HFFc6 (cell line): ENCODE results near the gene MMRN1. TPM values are rescaled to one million over a fixed set of nuclear protein-coding genes. Genes with fewer than 3 reads are reported as not detected.

Experiments used
- DNase-seq: peaks from one replicate; pipeline ENCODE4 v3.0.0-alpha.2; 2018
- H3K27ac Mint-ChIP-seq: 2 replicates; pipeline ENCODE4 v1.8.0; 2020; ENCODE audit warnings: mild to moderate bottlenecking, mixed read lengths
- H3K27me3 Mint-ChIP-seq: 2 replicates; pipeline ENCODE4 v1.8.0; 2021; ENCODE audit warnings: mild to moderate bottlenecking, moderate library complexity, mixed read lengths; ENCODE audit not compliant: insufficient read depth
- H3K36me3 Mint-ChIP-seq: 2 replicates; pipeline ENCODE4 v1.8.0; 2021; ENCODE audit warnings: low read depth, mixed read lengths
- H3K4me1 Mint-ChIP-seq: 2 replicates; pipeline ENCODE4 v1.8.0; 2020; ENCODE audit warnings: low read depth, mixed read lengths
- H3K4me3 Mint-ChIP-seq: 2 replicates; pipeline ENCODE4 v1.8.0; 2020; ENCODE audit warnings: mild to moderate bottlenecking, moderate library complexity, mixed read lengths
- H3K9me3 Mint-ChIP-seq: 2 replicates; pipeline ENCODE4 v1.8.0; 2020; ENCODE audit warnings: mild to moderate bottlenecking, mixed read lengths
- CTCF ChIP-seq: fragments of 200-600 bp; sonication (generic); IDR thresholded peaks from 2 replicates; pipeline ENCODE4 v1.5.0; 2021; ENCODE audit warnings: antibody characterized with exemption, mild to moderate bottlenecking
- long read RNA-seq: library from polyadenylated mRNA; unstranded; transcript quantifications from one replicate; pipeline ENCODE4 v2.0.0, GENCODE V29; 2019
- total RNA-seq, 6 experiments: library from RNA; stranded (reverse); fragmentation: NEBNext Ultra II Directional; extraction: Animal tissue kit (Norgen Biotek cat#: 25700); gene quantifications; 2 replicates in 1 of 6; 3 replicates in 5 of 6; pipeline ENCODE4 v1.2.3, GENCODE V29; 2021

The MMRN1 gene, protein sequence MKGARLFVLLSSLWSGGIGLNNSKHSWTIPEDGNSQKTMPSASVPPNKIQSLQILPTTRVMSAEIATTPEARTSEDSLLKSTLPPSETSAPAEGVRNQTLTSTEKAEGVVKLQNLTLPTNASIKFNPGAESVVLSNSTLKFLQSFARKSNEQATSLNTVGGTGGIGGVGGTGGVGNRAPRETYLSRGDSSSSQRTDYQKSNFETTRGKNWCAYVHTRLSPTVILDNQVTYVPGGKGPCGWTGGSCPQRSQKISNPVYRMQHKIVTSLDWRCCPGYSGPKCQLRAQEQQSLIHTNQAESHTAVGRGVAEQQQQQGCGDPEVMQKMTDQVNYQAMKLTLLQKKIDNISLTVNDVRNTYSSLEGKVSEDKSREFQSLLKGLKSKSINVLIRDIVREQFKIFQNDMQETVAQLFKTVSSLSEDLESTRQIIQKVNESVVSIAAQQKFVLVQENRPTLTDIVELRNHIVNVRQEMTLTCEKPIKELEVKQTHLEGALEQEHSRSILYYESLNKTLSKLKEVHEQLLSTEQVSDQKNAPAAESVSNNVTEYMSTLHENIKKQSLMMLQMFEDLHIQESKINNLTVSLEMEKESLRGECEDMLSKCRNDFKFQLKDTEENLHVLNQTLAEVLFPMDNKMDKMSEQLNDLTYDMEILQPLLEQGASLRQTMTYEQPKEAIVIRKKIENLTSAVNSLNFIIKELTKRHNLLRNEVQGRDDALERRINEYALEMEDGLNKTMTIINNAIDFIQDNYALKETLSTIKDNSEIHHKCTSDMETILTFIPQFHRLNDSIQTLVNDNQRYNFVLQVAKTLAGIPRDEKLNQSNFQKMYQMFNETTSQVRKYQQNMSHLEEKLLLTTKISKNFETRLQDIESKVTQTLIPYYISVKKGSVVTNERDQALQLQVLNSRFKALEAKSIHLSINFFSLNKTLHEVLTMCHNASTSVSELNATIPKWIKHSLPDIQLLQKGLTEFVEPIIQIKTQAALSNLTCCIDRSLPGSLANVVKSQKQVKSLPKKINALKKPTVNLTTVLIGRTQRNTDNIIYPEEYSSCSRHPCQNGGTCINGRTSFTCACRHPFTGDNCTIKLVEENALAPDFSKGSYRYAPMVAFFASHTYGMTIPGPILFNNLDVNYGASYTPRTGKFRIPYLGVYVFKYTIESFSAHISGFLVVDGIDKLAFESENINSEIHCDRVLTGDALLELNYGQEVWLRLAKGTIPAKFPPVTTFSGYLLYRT
- total RNA-seq, result not detected
- long read RNA-seq, result 0 reads

GRCh38 chr4:89894649-89895550, at the start of gene MMRN1:
TSS of gene MMRN1 (plus strand) at chr4:89894854. CDS start at chr4:89894972, 118 bp downstream.
- no peak for DNase-seq
- no peaks in the 10 kb centered on the region; the same call in 1 of the 2 replicates for H3K27me3 Mint-ChIP-seq
- no peak within 1 kb of the TSS for H3K27ac Mint-ChIP-seq
- no peak for TF ChIP-seq CTCF
- H3K4me3 Mint-ChIP-seq, result no peak within 1 kb of the TSS
- no peaks in the 10 kb centered on the region for H3K9me3 Mint-ChIP-seq
- no peaks in the 10 kb centered on the region for H3K4me1 Mint-ChIP-seq
- no peaks in the 10 kb centered on the region for H3K36me3 Mint-ChIP-seq

GRCh38 chr4:89847571-89848325, 46.9 kb upstream of the MMRN1 start:
- no peak for TF ChIP-seq CTCF
- DNase-seq, result no peak
- H3K9me3 Mint-ChIP-seq, result peaks cover 9% of the 10 kb centered on the region

GRCh38 chr4:89855236-89855635, 39.4 kb upstream of the MMRN1 start:
- H3K9me3 Mint-ChIP-seq, result peaks cover 3% of the 10 kb centered on the region; the same call in 1 of the 2 replicates
- no peaks in the 10 kb centered on the region; the same call in 1 of the 2 replicates for H3K27me3 Mint-ChIP-seq
- no peak overlapping the region for H3K27ac Mint-ChIP-seq
- H3K4me1 Mint-ChIP-seq, result no peaks in the 10 kb centered on the region
- H3K36me3 Mint-ChIP-seq, result no peaks in the 10 kb centered on the region
- no peak for DNase-seq
- no peak for TF ChIP-seq CTCF
- H3K4me3 Mint-ChIP-seq, result no peak overlapping the region

More at GRCh38 chr4:89847571-89848325, 46.9 kb upstream of the MMRN1 start:
- Mint-ChIP-seq H3K27me3 (peaks cover 3% of the 10 kb centered on the region), H3K4me1 (no peaks in the 10 kb centered on the region), H3K27ac (no peak overlapping the region), H3K4me3 (no peak overlapping the region), H3K36me3 (no peaks in the 10 kb centered on the region)

- Mint-ChIP-seq H3K27me3 (peaks cover 7% of the 10 kb centered on the region; the same call in 1 of the 2 replicates), H3K4me3 (no peak overlapping the region), H3K36me3 (no peaks in the 10 kb centered on the region), H3K27ac (no peak overlapping the region), H3K9me3 (no peaks in the 10 kb centered on the region; the same call in 1 of the 2 replicates), H3K4me1 (no peaks in the 10 kb centered on the region)
- no peak for TF ChIP-seq CTCF
- no peak for DNase-seq
Measured at GRCh38 chr4:89860971-89861370, 33.7 kb upstream of the MMRN1 start.
